Uterus (tissue), 4 donors: Measurements from ENCODE around the gene TMEM250. TPM values are rescaled to one million over a fixed set of nuclear protein-coding genes. Genes with fewer than 3 reads are reported as not detected.

Source experiments
- DNase-seq, 2 donors: peaks; one replicate each; pipeline ENCODE4 v3.0.0-alpha.2; 2019 to 2020
- H3K27ac ChIP-seq, 2 donors: fragments of 200-600 bp; sonication (generic); 1 replicate in 1 of 2; 2 replicates in 1 of 2; pipeline ENCODE4 v1.5.1; 2016 to 2018
- H3K27me3 ChIP-seq, 2 donors: fragments of 200-600 bp; sonication (generic); one replicate each; pipeline ENCODE4 v1.5.1; 2018 to 2019; ENCODE audit warnings: control low read depth in 1 of 2
- H3K36me3 ChIP-seq, 2 donors: fragments of 200-600 bp; sonication (generic); one replicate each; pipeline ENCODE4 v1.5.1; 2019; ENCODE audit warnings: control low read depth in 1 of 2
- H3K4me1 ChIP-seq, 2 donors: fragments of 200-600 bp; sonication (generic); one replicate each; pipeline ENCODE4 v1.5.1; 2018 to 2019; ENCODE audit warnings: control low read depth in 1 of 2
- H3K4me3 ChIP-seq, 2 donors: fragments of 200-600 bp; sonication (generic); 1 replicate in 1 of 2; 2 replicates in 1 of 2; pipeline ENCODE4 v1.5.1; 2018 to 2019; ENCODE audit warnings: mild to moderate bottlenecking in 1 of 2
- H3K9me3 ChIP-seq, 2 donors: fragments of 200-600 bp; sonication (generic); one replicate each; pipeline ENCODE4 v1.5.1; 2019; ENCODE audit warnings: control low read depth in 1 of 2
- CTCF ChIP-seq, 4 experiments: fragments of 200-600 bp in 2 of 4; fragments of 450-650 bp in 2 of 4; sonication (generic) in 2 of 4; IDR thresholded peaks; one replicate each; pipeline ENCODE4 v1.5.1; 2016 to 2019; ENCODE audit warnings: antibody characterized with exemption in 4 of 4, mild to moderate bottlenecking in 2 of 4, moderate library complexity in 1 of 4
- POLR2A ChIP-seq, 2 donors: fragments of 450-650 bp; IDR thresholded peaks; one replicate each; pipeline ENCODE4 v1.6.1; 2016; ENCODE audit warnings: antibody characterized with exemption in 2 of 2, mild to moderate bottlenecking in 1 of 2, moderate library complexity in 1 of 2
- intact Hi-C: fragments of 100-400 bp; cut with DNase I; formaldehyde crosslinking; loops from one replicate; pipeline ENCODE4 v1.15.1; 2023; ENCODE audit warnings: low total_unique reads
- total RNA-seq, 4 donors: library from RNA; depleted of rRNA in 3 of 4; stranded (reverse); fragments of >200 nt in 3 of 4; gene quantifications; one replicate each; pipeline versions ENCODE4 v1.1.0 to v1.2.4, GENCODE V29; 2014 to 2023
- donor health status: DM: yes; HTN: yes; CAD: no.

Gene TMEM250
- total RNA-seq, 4 donors from 2014 or later: 14.7 to 42.0 (median 28.0) TPM

DNA sequence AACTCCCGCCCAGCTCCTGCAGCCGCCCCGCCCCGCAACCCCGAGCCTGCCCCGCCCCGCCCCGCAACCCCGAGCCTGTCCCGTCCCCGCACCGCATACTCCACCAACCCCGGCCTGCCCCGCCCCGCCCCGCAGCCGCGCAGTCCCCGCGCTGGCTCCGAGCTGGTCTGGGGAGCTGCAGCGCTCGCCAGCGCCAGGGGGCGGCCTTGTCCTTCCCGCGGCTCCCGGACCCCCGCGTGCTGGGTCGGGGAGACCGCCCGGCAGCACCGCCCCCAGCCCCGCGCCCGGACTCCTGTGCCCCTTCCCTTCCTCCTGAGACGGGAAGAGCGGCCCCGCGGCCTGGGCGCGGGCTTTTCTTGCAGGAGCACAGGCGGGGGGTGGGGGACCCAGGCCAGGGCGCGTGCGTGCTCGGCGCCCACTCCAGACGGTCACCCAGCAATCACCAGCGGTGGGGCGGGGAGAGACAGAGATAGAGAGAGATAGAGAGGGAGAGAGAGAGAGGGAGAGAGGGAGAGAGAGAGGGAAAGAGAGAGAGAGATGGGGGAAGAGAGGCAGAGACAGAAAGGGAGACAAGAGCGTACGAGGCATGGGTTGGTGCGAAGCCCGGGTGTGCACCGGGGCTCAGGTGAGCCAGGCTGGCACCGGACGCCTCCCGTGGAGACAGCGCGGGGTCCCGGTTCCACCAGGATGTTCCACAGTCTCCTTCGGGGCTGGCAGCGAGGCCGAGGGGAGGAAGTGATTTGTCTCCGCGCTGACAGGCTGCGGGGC, 14.7 kb upstream of the TMEM250 start:
- no peaks in the 10 kb centered on the region for H3K36me3 ChIP-seq
- no peaks in the 10 kb centered on the region for H3K9me3 ChIP-seq
- intact Hi-C loops: no loop called here
- H3K27me3 ChIP-seq: peaks cover 9 to 18% of the 10 kb centered on the region in 2 donors
- H3K27ac ChIP-seq: no peak overlapping the region
- DNase-seq: no peak
- no peak overlapping the region for H3K4me3 ChIP-seq
- TF ChIP-seq CTCF (IDR thresholded peaks at IDR 0.05) (peak in 3 of 4 experiments; percentile 31 to 48 (median 40)), POLR2A (IDR thresholded peaks at IDR 0.05) (no peak)
- H3K4me1 ChIP-seq: peaks cover 0 to 4% of the 10 kb centered on the region in 2 donors

- intact Hi-C loops: no loop called here
Measured at GRCh38 chr9:136132512-136133050, 13.9 kb upstream of the TMEM250 start.

DNA sequence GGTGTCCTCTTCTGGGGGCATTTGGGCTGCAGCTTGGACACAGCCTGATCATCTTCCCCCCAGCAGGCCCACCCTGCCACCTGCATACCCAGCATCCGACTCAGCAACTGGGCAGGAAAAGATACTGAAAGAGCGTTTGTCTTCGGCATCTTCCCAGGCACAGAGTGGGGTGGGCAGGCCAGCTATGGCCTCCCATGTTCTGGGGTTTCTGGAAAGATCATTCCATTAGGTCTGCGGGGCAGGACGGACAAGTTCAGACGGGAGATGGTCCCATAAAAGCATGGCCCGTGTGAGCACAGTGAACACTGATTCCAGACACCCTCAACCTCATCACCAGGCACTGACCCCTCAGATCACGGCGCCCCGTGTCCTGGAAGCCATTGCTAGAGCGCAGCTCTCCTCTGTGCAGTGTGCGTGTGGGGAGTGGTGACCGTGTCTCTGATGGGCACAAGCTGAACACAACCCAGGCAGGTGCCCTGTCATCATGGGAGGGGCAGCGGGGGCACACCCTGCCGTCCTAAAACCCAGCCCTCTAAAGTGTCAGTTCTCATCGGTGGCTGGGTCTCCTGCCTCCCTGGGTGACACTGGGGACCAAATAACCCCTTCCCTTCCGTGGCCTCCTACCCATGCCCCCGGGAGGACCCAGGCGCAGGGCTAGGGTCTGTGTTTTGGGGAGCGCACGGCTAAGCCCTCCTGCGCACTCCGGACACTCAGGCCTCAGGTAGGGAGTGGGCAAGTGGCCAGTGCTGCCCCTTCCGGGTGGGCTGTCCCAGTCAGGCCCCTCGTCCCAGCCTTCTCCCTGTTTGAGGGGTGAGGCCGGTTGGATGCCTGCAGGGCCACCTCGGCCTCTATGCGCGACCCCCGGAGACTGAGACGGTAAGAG, 13.2 kb upstream of the TMEM250 start:
- DNase-seq: no peak
- TF ChIP-seq POLR2A (IDR thresholded peaks at IDR 0.05) (no peak), CTCF (IDR thresholded peaks at IDR 0.05) (no peak)
- Histone ChIP-seq H3K27me3 (peaks cover 9 to 18% of the 10 kb centered on the region in 2 donors), H3K4me1 (peaks cover 0 to 4% of the 10 kb centered on the region in 2 donors), H3K36me3 (no peaks in the 10 kb centered on the region), H3K9me3 (no peaks in the 10 kb centered on the region), H3K27ac (no peak overlapping the region), H3K4me3 (no peak overlapping the region)
- intact Hi-C loops: no loop called here

More at GRCh38 chr9:136132512-136133050, 13.9 kb upstream of the TMEM250 start:
- TF ChIP-seq POLR2A (IDR thresholded peaks at IDR 0.05) (no peak), CTCF (IDR thresholded peaks at IDR 0.05) (no peak)
- no peaks in the 10 kb centered on the region for H3K9me3 ChIP-seq
- H3K36me3 ChIP-seq: no peaks in the 10 kb centered on the region
- H3K27me3 ChIP-seq: peaks cover 9 to 18% of the 10 kb centered on the region in 2 donors
- no peak overlapping the region for H3K27ac ChIP-seq
- H3K4me3 ChIP-seq: no peak overlapping the region
- no peak for DNase-seq
- peaks cover 0 to 4% of the 10 kb centered on the region in 2 donors for H3K4me1 ChIP-seq

DNA sequence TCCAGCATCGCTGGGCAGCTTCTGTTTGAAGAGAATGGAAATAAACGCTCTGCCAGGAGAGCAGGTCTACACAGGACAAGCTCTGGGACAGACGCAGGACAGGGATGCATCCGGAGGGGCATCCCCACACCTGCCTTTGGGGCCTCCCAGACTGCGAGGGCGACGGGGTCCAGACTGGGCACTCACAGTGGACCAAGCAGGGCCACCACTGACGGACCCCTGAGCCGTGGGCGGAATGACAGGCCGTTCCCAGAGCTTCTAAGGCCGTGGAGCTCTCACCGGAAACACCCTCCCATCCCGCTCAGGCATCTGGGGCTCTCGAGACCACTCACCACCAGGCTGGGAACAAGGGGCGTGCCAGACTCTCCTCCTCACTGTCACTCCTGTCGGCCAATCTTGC, 10.5 kb upstream of the TMEM250 start:
- no peak for TF ChIP-seq POLR2A (IDR thresholded peaks at IDR 0.05)
- Histone ChIP-seq H3K4me1 (peaks cover 0 to 4% of the 10 kb centered on the region in 2 donors), H3K27ac (no peak overlapping the region), H3K4me3 (no peak overlapping the region), H3K27me3 (peaks cover 4 to 9% of the 10 kb centered on the region in 2 donors), H3K9me3 (no peaks in the 10 kb centered on the region), H3K36me3 (no peaks in the 10 kb centered on the region)
- intact Hi-C loops: no loop called here
- DNase-seq: no peak

- Histone ChIP-seq H3K4me3 (no peak overlapping the region), H3K27ac (no peak overlapping the region), H3K27me3 (peaks cover 0 to 9% of the 10 kb centered on the region in 2 donors), H3K4me1 (peaks cover 0 to 4% of the 10 kb centered on the region in 2 donors), H3K36me3 (no peaks in the 10 kb centered on the region), H3K9me3 (no peaks in the 10 kb centered on the region)
- intact Hi-C loops: no loop called here
- TF ChIP-seq CTCF (IDR thresholded peaks at IDR 0.05) (no peak), POLR2A (IDR thresholded peaks at IDR 0.05) (no peak)
- no peak for DNase-seq
Measured at GRCh38 chr9:136128436-136128835, 9.8 kb upstream of the TMEM250 start.
